Measurements from ENCODE around the gene DLL3.

DNA sequence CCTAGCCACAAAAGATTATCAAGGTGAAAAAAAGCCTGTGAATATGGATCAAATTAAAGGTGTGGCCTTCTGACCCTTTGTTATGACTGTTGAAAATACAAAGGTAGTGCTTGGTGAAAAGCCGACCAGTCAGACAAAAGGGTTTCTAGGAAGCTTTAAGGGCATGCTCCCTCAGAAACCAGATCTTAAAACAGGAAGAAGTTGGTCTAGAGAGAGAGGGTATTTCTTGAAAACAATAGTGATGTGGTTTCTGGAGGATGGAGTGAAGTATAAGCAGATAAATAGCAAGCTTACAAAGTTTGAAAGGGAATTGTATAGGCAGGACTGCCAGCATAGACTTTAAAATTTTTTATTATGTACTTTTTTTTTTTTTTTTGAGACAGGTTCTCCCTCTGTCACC lies 46.2 kb downstream of the DLL3 start:
- TF ChIP-seq, protein P1, sequence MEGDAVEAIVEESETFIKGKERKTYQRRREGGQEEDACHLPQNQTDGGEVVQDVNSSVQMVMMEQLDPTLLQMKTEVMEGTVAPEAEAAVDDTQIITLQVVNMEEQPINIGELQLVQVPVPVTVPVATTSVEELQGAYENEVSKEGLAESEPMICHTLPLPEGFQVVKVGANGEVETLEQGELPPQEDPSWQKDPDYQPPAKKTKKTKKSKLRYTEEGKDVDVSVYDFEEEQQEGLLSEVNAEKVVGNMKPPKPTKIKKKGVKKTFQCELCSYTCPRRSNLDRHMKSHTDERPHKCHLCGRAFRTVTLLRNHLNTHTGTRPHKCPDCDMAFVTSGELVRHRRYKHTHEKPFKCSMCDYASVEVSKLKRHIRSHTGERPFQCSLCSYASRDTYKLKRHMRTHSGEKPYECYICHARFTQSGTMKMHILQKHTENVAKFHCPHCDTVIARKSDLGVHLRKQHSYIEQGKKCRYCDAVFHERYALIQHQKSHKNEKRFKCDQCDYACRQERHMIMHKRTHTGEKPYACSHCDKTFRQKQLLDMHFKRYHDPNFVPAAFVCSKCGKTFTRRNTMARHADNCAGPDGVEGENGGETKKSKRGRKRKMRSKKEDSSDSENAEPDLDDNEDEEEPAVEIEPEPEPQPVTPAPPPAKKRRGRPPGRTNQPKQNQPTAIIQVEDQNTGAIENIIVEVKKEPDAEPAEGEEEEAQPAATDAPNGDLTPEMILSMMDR (conservative IDR thresholded peaks at IDR 0.05 in 1 of 2, IDR thresholded peaks at IDR 0.05 in 1 of 2; ENCODE audit: extremely low read depth in 1 of 2, insufficient read depth in 1 of 2, low read depth in 1 of 2, low read length in 2 of 2), result no peak
- no peak for TF ChIP-seq EZH2 (IDR thresholded peaks at IDR 0.05; ENCODE audit: borderline replicate concordance, low read length)

Data from mammary epithelial cell (primary cell).